Nephron progenitor cell (in vitro differentiated cells): ENCODE measurements around the gene TLN1.
A peak's percentile ranks its signal among the peaks of the same experiment; 100 is the strongest.

Source experiments
- DNase-seq: peaks from one replicate; pipeline ENCODE4 v3.0.0; 2021
- H3K27ac Mint-ChIP-seq: 2 replicates; pipeline ENCODE4 v1.8.0; 2021; ENCODE audit warnings: mild to moderate bottlenecking, moderate library complexity, mixed read lengths
- H3K27me3 Mint-ChIP-seq: 2 replicates; pipeline ENCODE4 v1.8.0; 2021; ENCODE audit warnings: mild to moderate bottlenecking, low read depth, mixed read lengths; ENCODE audit not compliant: poor library complexity
- H3K36me3 Mint-ChIP-seq: 2 replicates; pipeline ENCODE4 v1.8.0; 2021; ENCODE audit warnings: low read depth, mixed read lengths
- H3K4me1 Mint-ChIP-seq: 2 replicates; pipeline ENCODE4 v1.8.0; 2021; ENCODE audit warnings: mixed read lengths
- H3K4me3 Mint-ChIP-seq: 2 replicates; pipeline ENCODE4 v1.8.0; 2021; ENCODE audit warnings: mild to moderate bottlenecking, moderate library complexity, mixed read lengths
- H3K9me3 Mint-ChIP-seq: 2 replicates; pipeline ENCODE4 v1.8.0; 2021; ENCODE audit warnings: mild to moderate bottlenecking, moderate library complexity, mixed read lengths
- CTCF ChIP-seq: fragments of 200-600 bp; sonication (generic); IDR thresholded peaks from 2 replicates; pipeline ENCODE4 v1.5.0; 2021; ENCODE audit warnings: antibody characterized with exemption

The TLN1 gene

GRCh38 chr9:35683323-35683722 is 48.7 kb downstream of the TLN1 start:
- H3K27me3 Mint-ChIP-seq, result peaks cover 3% of the 10 kb centered on the region
- peak overlapping the region; percentile 58 for H3K27ac Mint-ChIP-seq
- no peaks in the 10 kb centered on the region for H3K9me3 Mint-ChIP-seq
- no peak for TF ChIP-seq CTCF
- no peak for DNase-seq
- H3K4me1 Mint-ChIP-seq, result peaks cover 85% of the 10 kb centered on the region
- peaks cover 49% of the 10 kb centered on the region for H3K36me3 Mint-ChIP-seq
- H3K4me3 Mint-ChIP-seq, result no peak overlapping the region

DNA sequence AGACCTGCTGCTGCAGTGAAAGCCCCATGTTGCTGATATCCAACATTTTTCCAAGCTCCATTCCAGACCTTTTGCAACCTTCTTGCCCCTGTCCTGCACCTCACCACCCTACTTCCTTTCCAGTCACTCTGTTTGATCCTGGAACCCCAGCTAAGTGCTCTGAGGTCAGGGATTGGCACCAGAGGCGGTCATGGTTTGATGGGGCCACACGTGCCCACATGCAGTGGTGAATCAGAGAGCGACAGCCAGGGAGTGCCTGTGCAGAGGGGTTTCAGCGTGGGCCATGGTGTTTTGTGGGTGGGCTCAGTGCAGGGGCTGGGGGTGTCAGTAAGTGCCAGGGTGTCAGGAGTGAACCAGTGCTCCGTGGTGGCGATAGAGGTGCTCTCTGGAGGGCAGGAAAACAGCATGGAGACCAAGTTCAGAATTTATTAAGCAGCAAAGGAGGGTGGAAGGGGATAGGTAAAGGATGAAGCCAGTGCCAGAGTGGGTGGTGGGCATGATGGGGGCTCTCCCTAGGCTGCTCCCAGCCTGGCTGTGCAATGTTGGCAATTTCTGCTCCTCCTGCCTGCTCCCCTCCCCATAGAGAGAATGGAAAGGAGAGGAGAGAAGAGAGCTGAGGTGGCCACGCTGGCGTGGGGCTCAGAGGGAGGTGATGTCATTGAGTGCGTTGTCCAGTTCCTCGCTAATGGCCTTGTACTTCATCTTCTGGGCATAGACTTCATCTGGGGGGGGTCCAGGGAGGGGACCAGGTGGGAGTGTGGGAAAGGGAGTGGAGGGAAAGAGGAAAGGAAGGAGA is 49.3 kb downstream of the TLN1 start:
- H3K4me1 Mint-ChIP-seq, result peaks cover 80% of the 10 kb centered on the region
- H3K4me3 Mint-ChIP-seq, result no peak overlapping the region
- no peak for DNase-seq

GRCh38 chr9:35682051-35682450 is 49.9 kb downstream of the TLN1 start:
- TF ChIP-seq CTCF, result no peak
- no peak for DNase-seq
- H3K27me3 Mint-ChIP-seq, result peaks cover 3% of the 10 kb centered on the region
- H3K27ac Mint-ChIP-seq, result peak overlapping the region; percentile 62
- no peaks in the 10 kb centered on the region for H3K9me3 Mint-ChIP-seq
- H3K4me3 Mint-ChIP-seq, result no peak overlapping the region
- H3K36me3 Mint-ChIP-seq, result peaks cover 44% of the 10 kb centered on the region
- H3K4me1 Mint-ChIP-seq, result peaks cover 80% of the 10 kb centered on the region

More for the DNA sequence above, 49.3 kb downstream of the TLN1 start:
- no peak for TF ChIP-seq CTCF
- peaks cover 3% of the 10 kb centered on the region for H3K27me3 Mint-ChIP-seq
- peaks cover 49% of the 10 kb centered on the region for H3K36me3 Mint-ChIP-seq
- H3K27ac Mint-ChIP-seq, result peak overlapping the region; percentile 62
- H3K9me3 Mint-ChIP-seq, result no peaks in the 10 kb centered on the region

DNA sequence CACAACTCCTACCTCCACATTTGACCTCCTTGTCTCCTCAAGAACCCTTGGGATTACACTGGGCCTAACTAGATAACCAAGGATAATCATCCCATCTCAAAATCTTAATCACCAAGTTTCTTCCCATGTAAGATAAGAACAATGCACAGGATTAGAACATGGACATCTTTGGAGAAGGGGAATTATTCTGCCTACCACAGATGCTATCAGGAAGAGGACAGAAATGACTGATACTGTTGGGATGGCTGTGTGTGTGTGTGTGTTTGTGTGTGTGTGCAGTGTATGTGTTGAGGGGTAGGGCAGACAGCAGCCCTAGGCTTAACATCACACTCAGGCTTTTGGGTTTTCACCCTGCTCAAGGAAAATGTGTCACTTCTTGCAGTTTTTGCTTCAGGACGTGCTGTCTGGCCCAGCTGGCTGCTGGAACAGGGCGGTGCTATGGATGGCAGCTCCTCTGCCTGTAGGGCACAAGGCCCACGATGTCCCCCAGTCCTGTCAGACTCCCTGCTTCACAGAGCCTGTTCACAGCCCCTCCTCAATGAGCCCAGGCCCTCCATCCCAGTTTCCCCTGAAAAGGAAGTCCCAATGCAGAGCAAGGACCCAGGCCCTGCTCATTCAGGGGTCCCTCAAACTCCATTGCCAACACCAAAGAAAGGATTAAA is 50.5 kb downstream of the TLN1 start:
- no peak for TF ChIP-seq CTCF
- H3K27ac Mint-ChIP-seq, result peak overlapping the region; percentile 68
- peaks cover 3% of the 10 kb centered on the region for H3K27me3 Mint-ChIP-seq
- no peak overlapping the region for H3K4me3 Mint-ChIP-seq
- peaks cover 77% of the 10 kb centered on the region for H3K4me1 Mint-ChIP-seq
- DNase-seq, result no peak
- H3K36me3 Mint-ChIP-seq, result peaks cover 41% of the 10 kb centered on the region
- H3K9me3 Mint-ChIP-seq, result no peaks in the 10 kb centered on the region

GRCh38 chr9:35680331-35681105 is 51.5 kb downstream of the TLN1 start:
- Mint-ChIP-seq H3K9me3 (no peaks in the 10 kb centered on the region), H3K27ac (peak overlapping the region; percentile 29), H3K4me1 (peaks cover 73% of the 10 kb centered on the region)

More at GRCh38 chr9:35680331-35681105, 51.5 kb downstream of the TLN1 start:
- peaks cover 35% of the 10 kb centered on the region for H3K36me3 Mint-ChIP-seq
- H3K27me3 Mint-ChIP-seq, result peaks cover 7% of the 10 kb centered on the region
- H3K4me3 Mint-ChIP-seq, result no peak overlapping the region
- TF ChIP-seq CTCF, result no peak
- DNase-seq, result no peak
